H9 (cell line): ENCODE measurements around the gene EXOC6. TPM values are rescaled to one million over a fixed set of nuclear protein-coding genes. Genes with fewer than 3 reads are reported as not detected.

ENCODE experiments used
- DNase-seq: peaks from one replicate; pipeline ENCODE4 v3.0.0-alpha.2; 2017
- H2AFZ ChIP-seq: one replicate; pipeline ENCODE4 v1.6.1; 2013; ENCODE audit warnings: mild to moderate bottlenecking, low read length, control low read depth, moderate library complexity
- H2AK5ac ChIP-seq: 2 replicates; pipeline ENCODE4 v1.6.1; 2013; ENCODE audit warnings: low read length, control low read depth, mixed read lengths; ENCODE audit not compliant: insufficient read length
- H2BK120ac ChIP-seq: one replicate; pipeline ENCODE4 v1.6.1; 2013; ENCODE audit warnings: low read depth, mild to moderate bottlenecking, low read length, control low read depth, inconsistent platforms; ENCODE audit not compliant: poor library complexity, severe bottlenecking
- H2BK12ac ChIP-seq: 2 replicates; pipeline ENCODE4 v1.6.1; 2013; ENCODE audit warnings: low read length, control low read depth, mixed read lengths, low read depth; ENCODE audit not compliant: insufficient read length
- H2BK15ac ChIP-seq: 2 replicates; pipeline ENCODE4 v1.6.1; 2013; ENCODE audit warnings: low read depth, low read length, control low read depth
- H2BK20ac ChIP-seq: one replicate; pipeline ENCODE4 v1.6.1; 2013; ENCODE audit warnings: low read depth, mild to moderate bottlenecking, low read length, control low read depth, inconsistent platforms; ENCODE audit not compliant: poor library complexity, severe bottlenecking
- H2BK5ac ChIP-seq: 2 replicates; pipeline ENCODE4 v1.6.1; 2013; ENCODE audit warnings: low read length, control low read depth, mixed read lengths; ENCODE audit not compliant: insufficient read length
- H3K14ac ChIP-seq: 2 replicates; pipeline ENCODE4 v1.6.1; 2013; ENCODE audit warnings: low read length, control low read depth; ENCODE audit not compliant: insufficient read depth
- H3K18ac ChIP-seq: 2 replicates; pipeline ENCODE4 v1.6.1; 2013; ENCODE audit warnings: low read depth, mild to moderate bottlenecking, mixed read lengths, low read length, control low read depth; ENCODE audit not compliant: insufficient read length
- H3K23ac ChIP-seq: 2 replicates; pipeline ENCODE4 v1.6.1; 2013; ENCODE audit warnings: low read length, control low read depth, mixed read lengths, low read depth; ENCODE audit not compliant: insufficient read length
- H3K23me2 ChIP-seq: 2 replicates; pipeline ENCODE4 v1.6.1; 2013; ENCODE audit warnings: low read depth, mild to moderate bottlenecking, mixed read lengths, low read length, control low read depth; ENCODE audit not compliant: insufficient read length, poor library complexity, severe bottlenecking
- H3K27ac ChIP-seq: 2 replicates; pipeline ENCODE4 v1.5.1; 2013; ENCODE audit warnings: low read length, control low read depth, mixed read lengths, low read depth; ENCODE audit not compliant: insufficient read length
- H3K27me3 ChIP-seq: 2 replicates; pipeline ENCODE4 v1.6.1; 2013; ENCODE audit warnings: low read length, control low read depth, inconsistent platforms; ENCODE audit not compliant: insufficient read depth
- H3K4ac ChIP-seq: 2 replicates; pipeline ENCODE4 v1.6.1; 2013; ENCODE audit warnings: low read depth, mild to moderate bottlenecking, control low read depth, inconsistent platforms, low read length, moderate library complexity
- H3K4me1 ChIP-seq: 2 replicates; pipeline ENCODE4 v1.6.1; 2013; ENCODE audit warnings: low read length, control low read depth, inconsistent platforms; ENCODE audit not compliant: insufficient read depth
- H3K4me2 ChIP-seq: 2 replicates; pipeline ENCODE4 v1.6.1; 2013; ENCODE audit warnings: low read length, control low read depth, mixed read lengths; ENCODE audit not compliant: insufficient read length, insufficient read depth
- H3K56ac ChIP-seq: 2 replicates; pipeline ENCODE4 v1.6.1; 2013; ENCODE audit warnings: low read depth, mild to moderate bottlenecking, mixed read lengths, low read length, control low read depth; ENCODE audit not compliant: insufficient read length
- H3K79me1 ChIP-seq: 2 replicates; pipeline ENCODE4 v1.6.1; 2013; ENCODE audit warnings: low read depth, mild to moderate bottlenecking, moderate library complexity, low read length, control low read depth, inconsistent platforms; ENCODE audit not compliant: insufficient read depth, poor library complexity, severe bottlenecking
- H3K79me2 ChIP-seq: 2 replicates; pipeline ENCODE4 v1.6.1; 2013; ENCODE audit warnings: low read length, control low read depth, inconsistent platforms; ENCODE audit not compliant: insufficient read depth
- H3K9ac ChIP-seq: 2 replicates; pipeline ENCODE4 v1.6.1; 2013; ENCODE audit warnings: low read length, control low read depth, mixed read lengths; ENCODE audit not compliant: insufficient read length; ENCODE audit errors: extremely low read depth
- H3K9me3 ChIP-seq: one replicate; pipeline ENCODE4 v1.6.1; 2013; ENCODE audit warnings: low read depth, low read length, inconsistent platforms; ENCODE audit not compliant: control insufficient read depth
- H3T11ph ChIP-seq: one replicate; pipeline ENCODE4 v1.6.1; 2013; ENCODE audit warnings: mild to moderate bottlenecking, low read length, control low read depth, inconsistent platforms
- H4K20me1 ChIP-seq: one replicate; pipeline ENCODE4 v1.6.1; 2013; ENCODE audit not compliant: control insufficient read depth, insufficient read length, insufficient read depth
- H4K5ac ChIP-seq: 2 replicates; pipeline ENCODE4 v1.6.1; 2013; ENCODE audit warnings: low read depth, mild to moderate bottlenecking, mixed read lengths, low read length, control low read depth; ENCODE audit not compliant: insufficient read length
- H4K8ac ChIP-seq: replicated peaks from 2 replicates; pipeline ENCODE4 v1.6.1; 2013; ENCODE audit warnings: low read length, control low read depth, mixed read lengths, low read depth; ENCODE audit not compliant: insufficient read length
- H4K91ac ChIP-seq: 2 replicates; pipeline ENCODE4 v1.6.1; 2013; ENCODE audit warnings: low read depth, mild to moderate bottlenecking, moderate library complexity, mixed read lengths, low read length, control low read depth; ENCODE audit not compliant: insufficient read length
- H3K27ac Mint-ChIP-seq, 3 experiments: 2 replicates in 2 of 3; 3 replicates in 1 of 3; pipeline ENCODE4 v1.8.0; 2020 to 2021; ENCODE audit warnings: mixed read lengths in 3 of 3, mild to moderate bottlenecking in 1 of 3, moderate library complexity in 1 of 3
- H3K27me3 Mint-ChIP-seq: 2 replicates; pipeline ENCODE4 v1.8.0; 2021; ENCODE audit warnings: low read depth, mild to moderate bottlenecking, moderate library complexity, mixed read lengths
- H3K36me3 Mint-ChIP-seq, 3 experiments: 2 replicates in 2 of 3; 3 replicates in 1 of 3; pipeline ENCODE4 v1.8.0; 2020 to 2021; ENCODE audit warnings: low read depth in 3 of 3, mixed read lengths in 3 of 3; ENCODE audit not compliant: insufficient read depth in 1 of 3
- H3K4me1 Mint-ChIP-seq, 2 experiments: 2 replicates each; pipeline ENCODE4 v1.8.0; 2020; ENCODE audit warnings: mixed read lengths in 2 of 2
- H3K4me3 Mint-ChIP-seq, 2 experiments: 2 replicates in 1 of 2; 3 replicates in 1 of 2; pipeline ENCODE4 v1.8.0; 2020 to 2021; ENCODE audit warnings: mild to moderate bottlenecking in 2 of 2, mixed read lengths in 2 of 2, moderate library complexity in 1 of 2
- H3K9me3 Mint-ChIP-seq, 2 experiments: 2 replicates in 1 of 2; 3 replicates in 1 of 2; pipeline ENCODE4 v1.8.0; 2020; ENCODE audit warnings: mild to moderate bottlenecking in 2 of 2, mixed read lengths in 2 of 2, moderate library complexity in 1 of 2
- CTCF ChIP-seq: fragments of 200-600 bp; sonication (generic); conservative IDR thresholded peaks from 3 replicates; pipeline ENCODE4 v1.8.0; 2021; ENCODE audit warnings: antibody characterized with exemption, mild to moderate bottlenecking
- total RNA-seq: library from RNA; stranded (reverse); gene quantifications from 2 replicates; pipeline ENCODE4 v1.2.1, GENCODE V29; 2021

Gene EXOC6
- total RNA-seq, 1 experiment from 2014 or later, result 9.0 TPM

GRCh38 chr10:92997620-92998019 is 149.3 kb downstream of the EXOC6 start:
- no peak overlapping the region for H2BK20ac ChIP-seq
- Mint-ChIP-seq H3K27ac (no peak overlapping the region), H3K27me3 (no peaks in the 10 kb centered on the region), H3K36me3 (no peaks in the 10 kb centered on the region), H3K4me3 (no peak overlapping the region), H3K4me1 (peaks cover 24 to 28% of the 10 kb centered on the region in 2 experiments), H3K9me3 (no peaks in the 10 kb centered on the region)
- H4K5ac ChIP-seq, result no peak overlapping the region
- H3K14ac ChIP-seq, result no peak overlapping the region
- H3K4me2 ChIP-seq, result no peak overlapping the region
- no peaks in the 10 kb centered on the region for H3K79me2 ChIP-seq
- no peak overlapping the region for H2BK120ac ChIP-seq
- H2AK5ac ChIP-seq, result no peak overlapping the region
- H2AFZ ChIP-seq, result no peak overlapping the region
- H2BK5ac ChIP-seq, result no peak overlapping the region
- H2BK12ac ChIP-seq, result no peak overlapping the region
- H3K23ac ChIP-seq, result no peak overlapping the region
- TF ChIP-seq CTCF, result no peak
- no peak for DNase-seq
- no peaks in the 10 kb centered on the region for H3K79me1 ChIP-seq
- H3K4ac ChIP-seq, result no peak overlapping the region
- no peaks in the 10 kb centered on the region for H3K9me3 ChIP-seq
- no peak overlapping the region for H3T11ph ChIP-seq
- no peaks in the 10 kb centered on the region for H3K27me3 ChIP-seq
- no peak overlapping the region for H3K56ac ChIP-seq
- H4K91ac ChIP-seq, result no peak overlapping the region
- H4K8ac ChIP-seq, result no peak overlapping the region
- H4K20me1 ChIP-seq, result no peaks in the 10 kb centered on the region
- no peaks in the 10 kb centered on the region for H3K23me2 ChIP-seq
- H3K18ac ChIP-seq, result no peak overlapping the region
- H3K4me1 ChIP-seq, result no peaks in the 10 kb centered on the region
- H3K27ac ChIP-seq, result no peak overlapping the region
- no peak overlapping the region for H3K9ac ChIP-seq
- H2BK15ac ChIP-seq, result no peak overlapping the region
